Cardiac septum (tissue), 1 donor: ENCODE data around the gene RGS8. TPM values are rescaled to one million over a fixed set of nuclear protein-coding genes. Genes with fewer than 3 reads are reported as not detected.
"Not testable (repeated sequence)": the region's sequence is repeated elsewhere in the genome, so short reads cannot be mapped to it uniquely, and the experiment has no call there.

ENCODE experiments used
- DNase-seq: peaks from one replicate; pipeline ENCODE4 v3.0.0-alpha.2; 2020; ENCODE audit warnings: low spot score
- intact Hi-C: fragments of 100-400 bp; cut with DNase I; formaldehyde crosslinking; loops from one replicate; pipeline ENCODE4 v1.14.0; 2022
- total RNA-seq: library from RNA; stranded (reverse); fragmentation: NEBNext Ultra II Directional; extraction: Animal tissue kit (Norgen Biotek cat#: 25700); gene quantifications from one replicate; pipeline ENCODE4 v1.2.1, GENCODE V29; 2021
- donor health status: DM: no; HTN: no; CAD: no.

The RGS8 gene
- total RNA-seq, 1 donor from 2014 or later, result not detected

GRCh38 chr1:182704677-182705076, 20.3 kb upstream of the RGS8 start:
- intact Hi-C loops, result no loop called here
- DNase-seq, result no peak

DNA sequence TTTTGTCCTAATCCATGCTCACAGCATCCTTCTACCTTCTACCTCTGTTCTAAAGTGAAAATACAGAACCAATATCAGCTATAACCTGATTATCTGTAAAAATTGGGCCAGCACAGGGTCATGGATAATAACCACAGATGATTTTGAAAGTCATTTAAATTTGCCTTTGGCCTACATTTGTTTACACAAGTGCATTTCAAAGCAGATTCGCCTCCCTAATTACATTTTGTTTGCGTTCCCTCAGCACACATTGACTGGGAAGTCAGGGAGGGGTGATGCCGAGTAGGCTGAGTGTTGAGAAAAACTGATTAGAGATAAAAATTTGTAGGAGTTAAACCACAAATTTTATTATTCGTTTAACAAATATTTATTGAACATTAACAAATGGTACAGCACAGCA, 19.2 kb upstream of the RGS8 start:
- no peak for DNase-seq
- intact Hi-C loops, result no loop called here

GRCh38 chr1:182702826-182703524, 18.6 kb upstream of the RGS8 start:
- intact Hi-C loops, result no loop called here
- DNase-seq, result no peak

DNA sequence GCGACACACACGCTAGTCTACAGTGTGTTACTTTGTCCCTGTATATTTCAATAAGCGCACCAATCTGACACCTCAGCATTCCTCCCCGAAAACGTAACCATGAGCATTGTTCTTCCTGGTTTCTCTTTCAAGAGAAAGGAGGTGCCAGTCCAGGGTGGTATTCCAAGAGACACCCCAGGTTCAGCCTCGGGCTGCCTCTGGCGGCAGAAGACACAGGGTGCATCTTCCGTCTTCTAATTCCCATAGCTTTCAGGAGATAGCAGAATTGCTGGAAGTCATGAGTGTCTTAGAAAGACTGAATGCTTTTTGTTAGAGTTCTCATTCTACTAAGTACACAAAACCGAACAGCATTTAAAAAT, 15.9 kb upstream of the RGS8 start:
- DNase-seq, result no peak

GRCh38 chr1:182699393-182700350, 15.3 kb upstream of the RGS8 start:
- intact Hi-C loops, result no loop called here
- no peak for DNase-seq

More for the DNA sequence above, 15.9 kb upstream of the RGS8 start:
- intact Hi-C loops, result no loop called here

- intact Hi-C loops, result no loop called here
Measured at GRCh38 chr1:182698971-182699370, 14.6 kb upstream of the RGS8 start.

DNA sequence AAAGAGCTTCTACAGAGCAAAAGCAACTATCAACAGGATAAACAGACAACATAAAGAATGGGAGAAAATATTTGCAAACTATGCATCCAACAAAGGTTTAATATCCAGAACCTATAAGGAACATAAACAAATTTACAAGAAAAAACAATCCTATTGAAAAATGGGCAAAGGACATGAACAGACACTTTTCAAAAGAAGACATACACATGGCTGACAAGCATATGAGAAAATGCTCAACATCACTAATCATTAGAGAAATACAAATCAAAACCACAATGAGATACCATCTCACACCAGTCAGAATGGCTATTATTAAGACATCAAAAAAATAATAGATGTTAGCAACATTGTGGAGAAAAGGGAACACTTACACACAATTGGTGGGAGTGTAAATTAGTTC, 8.8 kb upstream of the RGS8 start:
- intact Hi-C loops, DNase-seq: not testable (repeated sequence)

More at GRCh38 chr1:182698971-182699370, 14.6 kb upstream of the RGS8 start:
- no peak for DNase-seq

- no peak for DNase-seq
- intact Hi-C loops, result no loop called here
Measured at GRCh38 chr1:182690886-182691443, 6.6 kb upstream of the RGS8 start.

- intact Hi-C loops, result no loop called here
- no peak for DNase-seq
Measured at GRCh38 chr1:182688436-182689205, 4.2 kb upstream of the RGS8 start.

- DNase-seq, result no peak
- intact Hi-C loops, result no loop called here
Measured at GRCh38 chr1:182687361-182687760, 3.0 kb upstream of the RGS8 start.

DNA sequence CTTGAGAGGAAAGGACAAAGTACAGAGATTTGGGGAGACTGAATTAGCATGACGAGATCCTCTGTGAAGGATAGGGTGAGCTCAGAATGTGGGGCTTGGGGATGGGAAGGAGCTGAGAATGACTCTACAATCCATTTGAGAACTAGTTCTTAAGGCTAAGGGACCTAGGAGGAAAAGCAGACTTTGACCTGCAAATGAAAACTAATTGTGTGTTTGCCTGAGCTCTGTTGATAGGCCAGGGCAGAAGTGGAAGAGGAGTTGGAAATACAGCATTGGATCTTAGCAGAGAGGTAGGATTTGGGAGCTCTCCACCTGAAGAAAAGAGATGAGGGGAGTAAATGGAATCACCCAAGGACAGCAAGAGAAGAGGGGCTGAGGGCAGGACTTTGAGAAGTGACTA, 2.1 kb upstream of the RGS8 start:
- intact Hi-C loops, result no loop called here
- no peak for DNase-seq

DNA sequence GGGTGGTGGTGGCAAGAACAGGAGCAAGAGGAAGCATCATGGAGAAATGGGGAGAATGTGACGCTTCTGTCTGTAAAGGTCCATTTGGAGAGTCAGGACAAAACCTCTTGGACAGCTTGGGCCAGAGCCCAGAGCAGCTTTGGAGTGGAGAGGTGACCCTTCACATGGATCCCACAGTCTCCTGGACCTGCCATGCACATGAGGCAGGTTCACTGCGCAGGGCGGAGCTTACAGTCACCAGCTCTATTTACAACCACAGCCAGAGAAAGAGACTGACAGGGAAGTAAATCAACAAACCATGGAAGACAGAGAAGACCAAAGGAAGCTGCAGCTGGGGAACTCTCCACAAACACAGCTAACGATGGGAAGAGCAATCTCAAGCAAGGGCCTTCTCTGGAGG, 828 bp upstream of the RGS8 start:
- intact Hi-C loops, result no loop called here

GRCh38 chr1:182682898-182683501, 1.4 kb downstream of the RGS8 start:
- intact Hi-C loops, result no loop called here
- no peak for DNase-seq

More for the DNA sequence above, 828 bp upstream of the RGS8 start:
- DNase-seq, result no peak

- no peak for DNase-seq
- intact Hi-C loops, result no loop called here
Measured at GRCh38 chr1:182682406-182682805, 2.0 kb downstream of the RGS8 start.

DNA sequence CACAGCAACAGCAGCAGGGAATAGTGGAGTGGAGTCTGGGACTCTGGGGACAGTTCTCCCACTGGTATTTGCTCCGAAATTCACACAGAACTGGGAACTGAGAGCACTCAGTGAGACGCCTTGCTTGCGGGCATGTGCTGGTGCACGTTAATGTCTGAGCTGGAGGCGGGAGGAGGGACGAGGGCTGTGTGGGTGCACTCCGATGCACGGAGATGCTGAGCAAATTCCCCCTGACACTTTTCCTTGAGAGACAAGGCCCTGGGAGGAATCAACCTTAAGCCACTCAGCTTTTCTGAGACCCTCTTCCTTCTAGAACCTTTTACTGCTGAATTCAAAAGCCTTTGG, 2.8 kb downstream of the RGS8 start:
- DNase-seq, result no peak
- intact Hi-C loops, result no loop called here

DNA sequence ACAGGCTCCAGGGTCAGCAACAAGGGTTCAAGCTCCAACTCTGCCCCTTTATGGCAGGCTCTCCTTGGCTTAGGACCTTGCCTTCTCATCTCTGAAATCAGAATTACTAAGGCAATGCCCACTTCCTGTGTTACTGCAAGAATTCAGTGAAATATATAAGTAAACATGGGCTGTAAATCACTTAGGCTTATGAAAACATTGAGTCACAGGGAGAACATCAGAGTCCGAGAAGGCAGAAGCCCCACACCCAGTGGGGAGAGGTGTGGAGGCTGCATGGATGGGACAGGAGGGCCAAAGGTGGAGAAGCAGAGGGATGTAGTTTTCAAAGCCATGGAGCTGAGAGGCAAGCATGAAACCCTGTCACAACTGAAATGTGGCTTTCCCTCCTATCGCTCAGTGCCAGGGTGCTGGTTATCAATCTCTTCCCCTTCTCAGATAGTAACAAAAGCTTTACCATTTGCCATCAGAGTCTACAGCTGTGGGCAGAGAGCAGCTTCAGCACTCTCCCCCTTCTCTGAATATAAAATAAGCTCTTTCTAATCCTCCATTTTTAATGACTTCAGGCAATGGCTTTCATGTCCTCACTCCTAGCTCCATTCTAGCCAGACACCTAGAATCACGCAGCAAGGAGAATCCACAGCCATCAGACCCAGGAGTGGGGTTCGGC, 3.4 kb downstream of the RGS8 start:
- no peak for DNase-seq
- intact Hi-C loops, result no loop called here

- DNase-seq, result no peak
- intact Hi-C loops, result no loop called here
Measured at GRCh38 chr1:182680408-182680807, 4.0 kb downstream of the RGS8 start.

- intact Hi-C loops, result loop anchor here (5.0 kb wide), 2 partner anchors 62 to 98 kb away; no protein-coding TSS in a partner anchor
- no peak for DNase-seq
Measured at GRCh38 chr1:182679684-182680083, 4.7 kb downstream of the RGS8 start.
